ENCODE data around the gene CDH13.

CDH13 gene

GRCh38 chr16:83040174-83040573 lies 413.4 kb downstream of the CDH13 start:
- DNase-seq (ENCODE audit: low read depth in 2 of 2) = no peak

- DNase-seq (ENCODE audit: low read depth in 2 of 2) = no peak
Measured at GRCh38 chr16:83044589-83044988, 417.8 kb downstream of the CDH13 start.

- no peak for DNase-seq (ENCODE audit: low read depth in 2 of 2)
Measured at GRCh38 chr16:83045790-83046189, 419.0 kb downstream of the CDH13 start.

GRCh38 chr16:83046664-83047063 lies 419.9 kb downstream of the CDH13 start:
- no peak for DNase-seq (ENCODE audit: low read depth in 2 of 2)

GRCh38 chr16:83051451-83051850 lies 424.7 kb downstream of the CDH13 start:
- DNase-seq (ENCODE audit: low read depth in 2 of 2) = no peak

GRCh38 chr16:83054283-83054682 lies 427.5 kb downstream of the CDH13 start:
- DNase-seq (ENCODE audit: low read depth in 2 of 2) = no peak

GRCh38 chr16:83058376-83058775 lies 431.6 kb downstream of the CDH13 start:
- no peak for DNase-seq (ENCODE audit: low read depth in 2 of 2)

GRCh38 chr16:83059237-83059636 lies 432.5 kb downstream of the CDH13 start:
- no peak for DNase-seq (ENCODE audit: low read depth in 2 of 2)

GRCh38 chr16:83066011-83066410 lies 439.2 kb downstream of the CDH13 start:
- no peak for DNase-seq (ENCODE audit: low read depth in 2 of 2)

- no peak for DNase-seq (ENCODE audit: low read depth in 2 of 2)
Measured at GRCh38 chr16:83066881-83067280, 440.1 kb downstream of the CDH13 start.

GRCh38 chr16:83068686-83069085 lies 441.9 kb downstream of the CDH13 start:
- DNase-seq (ENCODE audit: low read depth in 2 of 2) = no peak

GRCh38 chr16:83070416-83071209 lies 443.8 kb downstream of the CDH13 start:
- DNase-seq (ENCODE audit: low read depth in 2 of 2) = no peak

GRCh38 chr16:83075956-83076355 lies 449.2 kb downstream of the CDH13 start:
- DNase-seq (ENCODE audit: low read depth in 2 of 2) = no peak

GRCh38 chr16:83083361-83083760 lies 456.6 kb downstream of the CDH13 start:
- no peak for DNase-seq (ENCODE audit: low read depth in 2 of 2)

- DNase-seq (ENCODE audit: low read depth in 2 of 2) = no peak
Measured at GRCh38 chr16:83085660-83086059, 458.9 kb downstream of the CDH13 start.

GRCh38 chr16:83095941-83096692 lies 469.3 kb downstream of the CDH13 start:
- DNase-seq (ENCODE audit: low read depth in 2 of 2) = no peak

- no peak for DNase-seq (ENCODE audit: low read depth in 2 of 2)
Measured at GRCh38 chr16:83098536-83098935, 471.8 kb downstream of the CDH13 start.

- DNase-seq (ENCODE audit: low read depth in 2 of 2) = no peak
Measured at GRCh38 chr16:83100679-83101078, 473.9 kb downstream of the CDH13 start.

GRCh38 chr16:83102336-83102735 lies 475.6 kb downstream of the CDH13 start:
- DNase-seq (ENCODE audit: low read depth in 2 of 2) = no peak

GRCh38 chr16:83105279-83106077 lies 478.7 kb downstream of the CDH13 start:
- DNase-seq (ENCODE audit: low read depth in 2 of 2) = no peak

GRCh38 chr16:83109490-83110125 lies 482.8 kb downstream of the CDH13 start:
- no peak for DNase-seq (ENCODE audit: low read depth in 2 of 2)

GRCh38 chr16:83110269-83110668 lies 483.5 kb downstream of the CDH13 start:
- no peak for DNase-seq (ENCODE audit: low read depth in 2 of 2)
